Measurements from ENCODE around the gene LTO1.

DNA sequence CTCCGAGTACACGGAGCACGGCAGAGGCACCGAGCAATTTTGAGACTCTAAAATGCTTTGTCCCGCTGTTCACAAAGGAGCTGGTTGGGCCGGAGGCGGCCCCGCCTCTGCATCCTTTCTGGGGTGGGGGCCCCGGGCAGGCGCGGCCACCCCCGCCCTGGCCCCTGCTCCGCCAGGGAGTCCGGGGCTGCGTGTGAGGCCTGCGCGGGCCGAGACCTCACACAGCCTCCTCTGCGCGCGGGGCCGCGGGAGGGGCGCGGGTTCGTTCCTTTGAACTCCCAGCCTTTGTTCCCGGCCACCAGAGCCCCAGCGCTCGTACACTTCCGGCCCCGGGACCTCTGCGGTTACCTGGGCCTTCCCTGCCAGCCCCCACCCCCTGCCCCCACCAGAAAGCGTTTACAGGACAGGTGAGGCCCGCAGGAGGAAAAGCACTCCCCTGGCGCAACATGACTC, 27.1 kb upstream of the LTO1 start:
- TF ChIP-seq, protein P1, sequence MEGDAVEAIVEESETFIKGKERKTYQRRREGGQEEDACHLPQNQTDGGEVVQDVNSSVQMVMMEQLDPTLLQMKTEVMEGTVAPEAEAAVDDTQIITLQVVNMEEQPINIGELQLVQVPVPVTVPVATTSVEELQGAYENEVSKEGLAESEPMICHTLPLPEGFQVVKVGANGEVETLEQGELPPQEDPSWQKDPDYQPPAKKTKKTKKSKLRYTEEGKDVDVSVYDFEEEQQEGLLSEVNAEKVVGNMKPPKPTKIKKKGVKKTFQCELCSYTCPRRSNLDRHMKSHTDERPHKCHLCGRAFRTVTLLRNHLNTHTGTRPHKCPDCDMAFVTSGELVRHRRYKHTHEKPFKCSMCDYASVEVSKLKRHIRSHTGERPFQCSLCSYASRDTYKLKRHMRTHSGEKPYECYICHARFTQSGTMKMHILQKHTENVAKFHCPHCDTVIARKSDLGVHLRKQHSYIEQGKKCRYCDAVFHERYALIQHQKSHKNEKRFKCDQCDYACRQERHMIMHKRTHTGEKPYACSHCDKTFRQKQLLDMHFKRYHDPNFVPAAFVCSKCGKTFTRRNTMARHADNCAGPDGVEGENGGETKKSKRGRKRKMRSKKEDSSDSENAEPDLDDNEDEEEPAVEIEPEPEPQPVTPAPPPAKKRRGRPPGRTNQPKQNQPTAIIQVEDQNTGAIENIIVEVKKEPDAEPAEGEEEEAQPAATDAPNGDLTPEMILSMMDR (IDR thresholded peaks at IDR 0.05), result no peak
- TF ChIP-seq POLR2A (IDR thresholded peaks at IDR 0.05), result no peak

Data from lower leg skin (tissue), 3 donors.